Measurements from ENCODE around the gene EIPR1. TPM values are rescaled to one million over a fixed set of nuclear protein-coding genes. Genes with fewer than 3 reads are reported as not detected.

The EIPR1 gene
- polyA plus RNA-seq, 1 donor (not counting 4 experiments of a cell fraction or from before 2014, with no cell fraction given), result 44.3 TPM

- H3K4me1 ChIP-seq (ENCODE audit: control insufficient read depth, extremely low read depth, insufficient read depth, low read length), result no peaks in the 10 kb centered on the region
- H3K27me3 ChIP-seq (ENCODE audit: control insufficient read depth, extremely low read depth, insufficient read depth, low read length), result no peaks in the 10 kb centered on the region
- no peak overlapping the region for H3K4me3 ChIP-seq (ENCODE audit: control insufficient read depth in 2 of 3, extremely low read depth in 1 of 3, insufficient read depth in 2 of 3, low read depth in 1 of 3, low read length in 3 of 3)
- no peak overlapping the region for H3K9ac ChIP-seq (ENCODE audit: control insufficient read depth, extremely low read depth, insufficient read depth, low read length)
- no peak overlapping the region for H3K27ac ChIP-seq (ENCODE audit: control insufficient read depth, insufficient read depth, low read length)
- no peaks in the 10 kb centered on the region for H3K9me1 ChIP-seq (ENCODE audit: control insufficient read depth, extremely low read depth, insufficient read depth, low read length)
- H4K20me1 ChIP-seq (ENCODE audit: control insufficient read depth, extremely low read depth, insufficient read depth, low read length), result no peaks in the 10 kb centered on the region
- peaks cover 2 to 17% of the 10 kb centered on the region in 2 experiments for H3K36me3 ChIP-seq (ENCODE audit: control insufficient read depth in 2 of 2, extremely low read depth in 1 of 2, insufficient read depth in 2 of 2, low read length in 2 of 2)
- H2AFZ ChIP-seq (ENCODE audit: control insufficient read depth, low read length), result no peak overlapping the region
- H3K4me2 ChIP-seq (ENCODE audit: control insufficient read depth, extremely low read depth, insufficient read depth, low read depth, low read length), result no peak overlapping the region
- dilution Hi-C loops (cut with MboI; ENCODE audit: extremely low pct_ligation_motif_present, low sequenced_read_pairs), result no loop called here
- TF ChIP-seq EZH2 (IDR thresholded peaks at IDR 0.05; ENCODE audit: low read length), result no peak
- TF ChIP-seq CTCF (optimal IDR thresholded peaks at IDR 0.05 in 1 of 3, IDR thresholded peaks at IDR 0.05 in 1 of 3, conservative IDR thresholded peaks at IDR 0.05 in 1 of 3; ENCODE audit: extremely low read depth in 1 of 3, insufficient read depth in 2 of 3, low read length in 3 of 3), result no peak
- DNase-seq (ENCODE audit: low read depth, low spot score), result no peak
- FAIRE-seq, result no peak
- H3K79me2 ChIP-seq (ENCODE audit: control insufficient read depth, insufficient read depth, low read length), result peaks cover 13% of the 10 kb centered on the region
- H3K9me3 ChIP-seq (ENCODE audit: control insufficient read depth, low read depth, low read length), result no peaks in the 10 kb centered on the region
Observed at GRCh38 chr2:3319134-3319533, 58.5 kb downstream of the EIPR1 start.

GRCh38 chr2:3317871-3318590 lies 59.6 kb downstream of the EIPR1 start:
- Histone ChIP-seq H3K79me2 (ENCODE audit: control insufficient read depth, insufficient read depth, low read length) (peaks cover 10% of the 10 kb centered on the region), H2AFZ (ENCODE audit: control insufficient read depth, low read length) (no peak overlapping the region), H3K9me1 (ENCODE audit: control insufficient read depth, extremely low read depth, insufficient read depth, low read length) (no peaks in the 10 kb centered on the region), H3K27ac (ENCODE audit: control insufficient read depth, insufficient read depth, low read length) (no peak overlapping the region), H3K36me3 (ENCODE audit: control insufficient read depth in 2 of 2, extremely low read depth in 1 of 2, insufficient read depth in 2 of 2, low read length in 2 of 2) (peaks cover 2 to 17% of the 10 kb centered on the region in 2 experiments), H3K9me3 (ENCODE audit: control insufficient read depth, low read depth, low read length) (no peaks in the 10 kb centered on the region), H3K27me3 (ENCODE audit: control insufficient read depth, extremely low read depth, insufficient read depth, low read length) (no peaks in the 10 kb centered on the region), H3K4me1 (ENCODE audit: control insufficient read depth, extremely low read depth, insufficient read depth, low read length) (no peaks in the 10 kb centered on the region), H3K9ac (ENCODE audit: control insufficient read depth, extremely low read depth, insufficient read depth, low read length) (no peak overlapping the region), H3K4me3 (ENCODE audit: control insufficient read depth in 2 of 3, extremely low read depth in 1 of 3, insufficient read depth in 2 of 3, low read depth in 1 of 3, low read length in 3 of 3) (no peak overlapping the region), H3K4me2 (ENCODE audit: control insufficient read depth, extremely low read depth, insufficient read depth, low read depth, low read length) (no peak overlapping the region), H4K20me1 (ENCODE audit: control insufficient read depth, extremely low read depth, insufficient read depth, low read length) (no peaks in the 10 kb centered on the region)
- no peak for DNase-seq (ENCODE audit: low read depth, low spot score)
- dilution Hi-C loops (cut with MboI; ENCODE audit: extremely low pct_ligation_motif_present, low sequenced_read_pairs), result no loop called here
- no peak for TF ChIP-seq EZH2 (IDR thresholded peaks at IDR 0.05; ENCODE audit: low read length)
- no peak for TF ChIP-seq CTCF (optimal IDR thresholded peaks at IDR 0.05 in 1 of 3, IDR thresholded peaks at IDR 0.05 in 1 of 3, conservative IDR thresholded peaks at IDR 0.05 in 1 of 3; ENCODE audit: extremely low read depth in 1 of 3, insufficient read depth in 2 of 3, low read length in 3 of 3)
- FAIRE-seq, result no peak
